Measurements from ENCODE around the gene ENDOV.
A peak's percentile ranks its signal among the peaks of the same experiment; 100 is the strongest.

Gene ENDOV

GRCh38 chr17:80432350-80432955, 17.5 kb downstream of the ENDOV start:
- peak; percentile 8 for DNase-seq

GRCh38 chr17:80432961-80433550, 18.1 kb downstream of the ENDOV start:
- no peak for DNase-seq

GRCh38 chr17:80433916-80434666, 19.1 kb downstream of the ENDOV start:
- DNase-seq, result no peak

- no peak for DNase-seq
Measured at GRCh38 chr17:80437532-80437931, 22.6 kb downstream of the ENDOV start.

DNA sequence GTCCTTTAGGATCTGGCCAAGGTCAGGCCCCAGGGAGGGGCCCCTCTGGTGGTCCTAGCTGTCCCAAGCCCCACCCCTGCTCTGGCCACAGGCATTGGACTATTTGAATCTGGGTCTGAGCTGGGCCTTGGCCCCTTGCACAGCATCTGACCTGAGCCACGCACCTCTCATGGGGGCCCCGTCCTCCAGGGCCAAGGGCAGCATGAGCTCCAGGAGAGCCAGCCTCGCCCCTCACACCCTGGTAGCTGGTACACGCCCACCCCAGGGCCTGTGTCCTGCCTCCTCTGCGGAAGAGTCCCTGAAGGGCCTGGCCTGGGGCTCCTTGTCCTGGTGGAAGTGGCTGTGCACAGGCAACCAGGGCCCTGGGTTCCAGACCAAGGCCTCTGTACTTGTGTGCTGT, 23.8 kb downstream of the ENDOV start:
- DNase-seq, result no peak

- no peak for DNase-seq
Measured at GRCh38 chr17:80439499-80439898, 24.5 kb downstream of the ENDOV start.

GRCh38 chr17:80441133-80441578, 26.2 kb downstream of the ENDOV start:
- DNase-seq, result peak; percentile 77

- DNase-seq, result no peak
Measured at GRCh38 chr17:80441598-80442322, 26.8 kb downstream of the ENDOV start.

GRCh38 chr17:80442323-80442659, 27.3 kb downstream of the ENDOV start:
- no peak for DNase-seq

- DNase-seq, result no peak
Measured at GRCh38 chr17:80442764-80443163, 27.8 kb downstream of the ENDOV start.

- no peak for DNase-seq
Measured at GRCh38 chr17:80443498-80443897, 28.5 kb downstream of the ENDOV start.

GRCh38 chr17:80443916-80444643, 29.1 kb downstream of the ENDOV start:
- DNase-seq, result no peak

- DNase-seq, result no peak
Measured at GRCh38 chr17:80444644-80444979, 29.6 kb downstream of the ENDOV start.

- DNase-seq, result no peak
Measured at GRCh38 chr17:80445007-80445725, 30.2 kb downstream of the ENDOV start.

GRCh38 chr17:80445726-80446110, 30.8 kb downstream of the ENDOV start:
- DNase-seq, result no peak

DNA sequence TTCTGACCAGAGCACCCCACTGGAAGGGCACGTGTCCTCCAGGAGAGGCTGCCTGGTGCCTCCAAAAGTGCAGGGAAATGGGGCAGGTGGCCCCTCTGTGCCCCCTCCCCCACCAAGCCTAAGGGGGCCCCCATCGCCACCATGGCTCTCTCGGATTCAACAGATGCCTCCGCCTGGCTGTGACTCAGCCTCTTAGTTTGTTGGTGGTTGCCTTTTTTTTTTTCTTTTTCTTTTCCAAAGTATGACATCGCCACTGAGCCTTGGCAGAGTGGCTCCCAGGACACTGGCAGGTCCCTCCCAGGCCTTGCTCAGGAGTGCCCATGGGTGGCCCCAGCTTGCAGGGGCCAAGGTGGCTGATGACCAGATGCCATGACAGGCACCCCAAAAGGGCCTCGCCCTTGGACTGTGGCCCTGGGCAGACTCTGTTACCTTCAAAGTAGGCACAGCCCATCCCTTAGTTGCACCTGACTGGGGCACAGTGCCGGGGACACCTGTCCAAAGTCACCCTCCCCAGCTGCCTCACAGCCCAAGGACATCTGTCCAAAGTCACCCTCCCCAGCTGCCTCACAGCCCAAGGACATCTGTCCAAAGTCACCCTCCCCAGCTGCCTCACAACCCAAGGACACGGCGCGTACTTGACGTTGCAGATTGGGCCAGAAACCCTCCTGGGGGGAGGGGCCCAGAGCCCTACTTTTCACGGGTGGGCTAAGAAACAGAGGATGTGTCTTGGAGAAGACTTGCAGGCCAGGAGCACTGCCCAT, 31.9 kb downstream of the ENDOV start:
- no peak for DNase-seq

- no peak for DNase-seq
Measured at GRCh38 chr17:80447790-80448189, 32.8 kb downstream of the ENDOV start.

DNA sequence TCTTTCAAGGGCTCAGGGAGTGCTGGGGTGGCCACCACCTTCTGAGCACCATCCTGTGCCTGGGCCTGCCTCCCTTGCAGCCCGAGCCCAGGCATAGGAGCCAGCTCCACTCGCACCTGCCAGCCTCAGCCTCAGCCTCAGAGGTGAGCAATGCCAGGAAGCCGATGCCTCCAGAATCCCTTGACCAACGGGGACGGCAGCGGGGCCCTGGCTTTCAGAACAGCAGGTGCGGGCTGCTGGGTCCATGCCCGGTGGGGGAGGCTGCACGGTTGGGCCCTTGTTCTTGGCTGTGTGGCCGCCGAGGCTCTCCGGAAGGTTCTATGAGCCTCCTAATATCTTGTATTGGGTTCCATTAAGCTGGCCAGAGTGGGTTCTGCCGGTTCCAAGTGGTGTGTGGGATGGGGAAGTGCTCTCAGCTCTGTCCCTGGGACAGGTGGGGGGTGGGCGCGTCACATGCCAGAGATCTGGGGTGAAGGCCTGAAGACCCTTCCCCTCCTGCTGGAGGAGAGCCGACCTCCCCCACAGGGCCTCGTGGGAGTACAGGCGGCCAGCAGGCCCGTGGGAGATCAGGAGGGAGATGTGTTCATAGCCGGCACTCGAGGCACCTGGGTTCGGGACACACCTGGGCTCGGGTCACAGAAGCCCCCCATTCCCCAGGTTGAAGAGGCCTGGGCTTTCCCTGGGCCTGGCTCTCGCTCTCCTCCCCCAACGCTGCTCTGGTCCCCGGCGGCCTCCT, 34.4 kb downstream of the ENDOV start:
- DNase-seq, result no peak

DNA sequence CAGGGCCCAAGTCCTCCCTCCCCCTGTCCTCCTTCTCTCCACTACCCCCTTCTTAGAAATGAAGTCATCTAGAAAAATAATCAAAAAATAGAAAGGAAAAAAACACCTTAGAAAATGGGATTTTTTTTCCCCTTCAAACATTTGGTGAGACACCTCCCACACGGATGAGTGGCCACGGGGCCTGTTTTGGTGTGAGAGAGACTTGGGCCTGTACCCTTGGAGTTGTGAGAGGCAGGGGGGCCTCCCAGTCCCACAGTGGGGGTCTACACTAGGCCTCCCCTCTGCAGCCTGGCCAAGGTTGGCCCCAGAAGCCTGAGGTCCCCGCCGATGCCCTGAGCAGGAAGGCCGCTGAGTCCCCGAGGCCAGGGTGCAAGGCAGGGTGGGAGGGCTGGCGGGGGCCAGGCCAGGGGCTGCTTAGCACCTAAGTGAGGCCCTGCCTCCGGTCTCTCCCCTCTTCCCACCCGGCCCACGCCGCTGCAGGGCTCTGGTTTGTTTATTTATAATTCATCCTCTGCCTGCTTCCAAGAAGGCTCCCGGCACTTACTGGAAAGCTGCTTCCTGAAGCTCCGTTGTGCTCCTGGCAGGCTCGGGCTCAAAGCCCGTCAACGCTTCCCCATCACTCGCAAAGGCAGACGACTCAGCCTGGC, 35.1 kb downstream of the ENDOV start:
- DNase-seq, result no peak

DNA sequence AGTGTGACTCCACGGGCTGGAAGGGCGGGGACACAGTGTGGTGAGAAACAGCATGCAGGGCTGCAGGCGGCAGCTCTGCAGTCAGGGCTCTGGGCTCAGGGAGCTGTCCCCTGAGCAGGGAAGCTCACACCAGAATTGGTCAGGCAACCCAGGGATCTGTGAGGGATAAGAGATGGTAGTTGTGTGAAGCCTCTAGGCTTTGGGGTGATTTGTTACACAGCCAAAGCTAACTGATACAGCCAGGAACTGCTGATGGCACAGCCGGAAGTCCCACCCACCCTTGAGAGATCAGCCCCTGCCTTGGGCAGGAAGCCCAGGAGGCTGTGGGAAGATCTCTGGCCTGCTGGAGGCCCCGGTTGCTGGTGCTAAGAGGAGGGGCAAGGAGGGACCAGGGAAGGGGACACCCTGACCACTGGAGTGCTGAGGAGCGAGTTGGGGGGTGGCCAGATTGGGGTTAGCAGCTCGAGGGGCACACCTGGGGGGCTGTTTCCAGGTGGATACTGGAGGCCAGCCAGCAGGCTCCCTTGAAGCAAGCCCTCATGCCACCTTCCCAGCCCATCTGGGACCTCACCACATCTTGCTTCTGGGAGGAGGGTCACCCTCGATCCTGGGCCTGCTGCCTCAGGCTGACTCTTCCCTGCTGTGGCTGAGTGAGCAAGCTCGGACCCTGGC, 36.3 kb downstream of the ENDOV start:
- DNase-seq, result no peak
